Spleen (tissue), 7 donors: ENCODE results near the gene INPP5D.

ENCODE experiments used
- CTCF ChIP-seq, 11 experiments: fragments of 200-600 bp in 7 of 11; fragments of 450-650 bp in 4 of 11; sonication (generic) in 4 of 11; IDR thresholded peaks in 8 of 11; conservative IDR thresholded peaks in 3 of 11; 1 replicate in 7 of 11; 2 replicates in 4 of 11; pipeline versions ENCODE4 v1.4.0 to v1.8.0; 2016 to 2021; ENCODE audit warnings: antibody characterized with exemption in 11 of 11, inconsistent platforms in 4 of 11, mild to moderate bottlenecking in 1 of 11
- POLR2A ChIP-seq, 3 donors: fragments of 450-650 bp; IDR thresholded peaks; one replicate each; pipeline ENCODE4 v1.5.1; 2017; ENCODE audit warnings: antibody characterized with exemption in 3 of 3, mild to moderate bottlenecking in 1 of 3
- POLR2AphosphoS5 ChIP-seq, 3 donors: sonication (generic); formaldehyde crosslinking; IDR thresholded peaks; one replicate each; pipeline ENCODE4 v1.5.1; 2017; ENCODE audit warnings: antibody characterized with exemption in 3 of 3
- donor health status: DM: no; HTN: no; CAD: no; lungs with moderate emphysema.
- donor health status: DM: no; HTN: no; CAD: no.
- donor health status: DM: no; HTN: no; CAD: no.

GRCh38 chr2:233060501-233060979, 398 bp downstream of the INPP5D start:
- no peak for TF ChIP-seq CTCF (IDR thresholded peaks at IDR 0.05 in 8 of 11, conservative IDR thresholded peaks at IDR 0.05 in 3 of 11)
- no peak for TF ChIP-seq POLR2AphosphoS5 (IDR thresholded peaks at IDR 0.05)
- TF ChIP-seq POLR2A (IDR thresholded peaks at IDR 0.05): no peak
